ENCODE measurements around the gene BHLHE40. TPM values are rescaled to one million over a fixed set of nuclear protein-coding genes. Genes with fewer than 3 reads are reported as not detected.

BHLHE40 gene
- total RNA-seq, result 100 to 1,000 TPM; 281 to 491 TPM

DNA sequence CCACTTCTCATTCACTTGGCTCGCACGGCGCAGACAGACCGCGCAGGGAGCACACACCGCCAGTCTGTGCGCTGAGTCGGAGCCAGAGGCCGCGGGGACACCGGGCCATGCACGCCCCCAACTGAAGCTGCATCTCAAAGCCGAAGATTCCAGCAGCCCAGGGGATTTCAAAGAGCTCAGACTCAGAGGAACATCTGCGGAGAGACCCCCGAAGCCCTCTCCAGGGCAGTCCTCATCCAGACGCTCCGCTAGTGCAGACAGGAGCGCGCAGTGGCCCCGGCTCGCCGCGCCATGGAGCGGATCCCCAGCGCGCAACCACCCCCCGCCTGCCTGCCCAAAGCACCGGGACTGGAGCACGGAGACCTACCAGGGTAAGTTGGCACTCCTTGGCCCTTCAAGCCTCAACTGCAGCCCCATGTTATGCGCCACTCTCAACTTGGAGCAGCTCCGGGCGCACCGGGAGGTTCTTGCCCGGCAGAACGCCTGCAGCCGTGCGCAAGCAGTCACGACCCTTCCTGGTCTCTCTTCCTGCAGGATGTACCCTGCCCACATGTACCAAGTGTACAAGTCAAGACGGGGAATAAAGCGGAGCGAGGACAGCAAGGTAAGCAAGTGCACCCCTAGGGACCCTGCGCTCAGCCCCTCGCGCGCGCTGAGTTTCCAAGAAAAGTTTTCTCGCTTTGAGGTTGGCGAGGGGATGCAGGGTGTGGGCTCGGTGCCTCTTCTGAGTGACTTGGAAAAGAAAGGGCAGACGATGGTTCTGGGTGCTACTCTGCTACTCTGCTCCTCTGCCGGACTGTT, at the start of gene BHLHE40:
Gene BHLHE40, plus strand, starts transcription at position 10 of the 801 bp plus-strand sequence. Its CDS starts 282 bp downstream, at position 292.
- Mint-ChIP-seq H3K36me3 (peaks cover 55% of the 10 kb centered on the region), H3K27me3 (no peaks in the 10 kb centered on the region), H3K4me3 (peak within 1 kb of the TSS; percentile 93), H3K27ac (peak within 1 kb of the TSS; percentile 99), H3K4me1 (peaks cover 44% of the 10 kb centered on the region), H3K9me3 (ENCODE audit: low read depth) (no peaks in the 10 kb centered on the region)
- peak; percentile 17 for ATAC-seq
- CTCF ChIA-PET, result interaction anchor here (0.9 to 13.2 kb wide), 24 partner anchors 8 to 267 kb away, joined by 3 to 212 read pairs (median 6); no protein-coding TSS in a partner anchor
- DNase-seq, result no peak

DNA sequence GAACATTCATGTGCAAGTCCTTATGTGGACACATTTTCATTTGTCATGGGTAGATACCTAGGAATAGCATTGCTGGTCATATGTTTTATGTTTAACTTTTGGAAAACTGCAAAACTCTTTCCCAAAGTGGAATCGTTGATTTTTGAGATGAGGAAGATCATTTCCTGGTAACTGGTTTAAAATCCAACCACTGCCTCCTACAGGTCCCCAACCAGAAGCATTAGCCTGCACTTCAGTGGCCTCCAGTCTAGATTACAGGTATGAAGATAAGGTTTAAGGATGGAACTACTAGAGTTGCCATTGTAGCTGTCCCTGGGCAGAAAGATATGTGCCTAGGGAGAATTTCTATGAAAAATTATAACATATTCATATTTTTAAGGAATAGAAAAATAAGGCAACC, 48.7 kb upstream of the BHLHE40 start:
- no peak for DNase-seq
- Mint-ChIP-seq H3K4me3 (no peak overlapping the region), H3K4me1 (peaks cover 33% of the 10 kb centered on the region), H3K27me3 (no peaks in the 10 kb centered on the region), H3K9me3 (ENCODE audit: low read depth) (peaks cover 2% of the 10 kb centered on the region), H3K36me3 (peaks cover 18% of the 10 kb centered on the region), H3K27ac (no peak overlapping the region)
- no peak for ATAC-seq
- CTCF ChIA-PET, result no interaction called here

DNA sequence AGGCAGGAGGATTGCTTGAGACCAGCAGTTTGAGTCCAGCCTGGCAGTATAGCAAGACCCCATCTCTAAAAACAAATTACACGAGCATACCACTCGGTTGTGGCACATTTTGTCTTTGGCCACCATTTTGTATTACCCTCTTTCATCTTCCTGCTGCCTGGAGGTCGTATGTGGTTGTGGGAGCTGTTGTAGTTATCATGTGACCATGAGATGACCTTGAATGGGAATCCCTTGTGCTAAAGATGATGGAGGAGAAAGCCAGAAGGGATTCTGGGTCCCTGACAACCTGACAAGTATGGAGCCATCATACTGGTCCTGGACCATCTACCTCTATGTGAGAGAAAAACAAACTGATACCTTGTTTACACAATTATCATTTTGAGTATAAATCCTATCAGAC, 45.2 kb upstream of the BHLHE40 start:
- H3K27me3 Mint-ChIP-seq, result no peaks in the 10 kb centered on the region
- no peak overlapping the region for H3K4me3 Mint-ChIP-seq
- ATAC-seq (no peak), DNase-seq (no peak)
- CTCF ChIA-PET, result no interaction called here
- peaks cover 18% of the 10 kb centered on the region for H3K4me1 Mint-ChIP-seq
- no peak overlapping the region for H3K27ac Mint-ChIP-seq
- no peaks in the 10 kb centered on the region for H3K9me3 Mint-ChIP-seq (ENCODE audit: low read depth)
- peaks cover 14% of the 10 kb centered on the region for H3K36me3 Mint-ChIP-seq

DNA sequence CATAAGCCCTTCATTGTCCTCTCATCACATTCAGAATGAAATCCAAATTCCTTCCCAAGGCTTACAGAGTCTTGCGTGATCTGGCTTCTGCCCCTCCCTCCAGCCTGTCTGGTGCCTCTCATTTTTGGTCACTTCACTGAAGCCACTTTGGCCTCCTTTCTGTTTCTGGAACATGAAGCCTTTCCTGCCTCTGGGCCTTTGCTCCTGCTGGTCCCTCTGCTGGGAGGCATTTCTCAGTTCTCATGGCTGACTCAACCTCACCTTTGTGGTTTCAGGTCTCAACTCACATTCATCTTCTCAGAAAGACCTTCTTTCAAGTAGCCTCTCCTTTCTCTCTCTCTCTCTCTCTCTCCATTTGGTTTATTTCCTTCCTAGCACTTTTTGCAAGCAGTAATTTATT, 43.9 kb upstream of the BHLHE40 start:
- no peaks in the 10 kb centered on the region for H3K9me3 Mint-ChIP-seq (ENCODE audit: low read depth)
- no peaks in the 10 kb centered on the region for H3K27me3 Mint-ChIP-seq
- peaks cover 18% of the 10 kb centered on the region for H3K4me1 Mint-ChIP-seq
- ATAC-seq (peak; percentile 53), DNase-seq (peak; percentile 63)
- no peak overlapping the region for H3K4me3 Mint-ChIP-seq
- peaks cover 15% of the 10 kb centered on the region for H3K36me3 Mint-ChIP-seq
- peak overlapping the region; percentile 9 for H3K27ac Mint-ChIP-seq
- CTCF ChIA-PET, result interaction anchor here (1.3 kb wide), 1 partner anchor 41 kb away, joined by 3 read pairs; no protein-coding TSS in a partner anchor

DNA sequence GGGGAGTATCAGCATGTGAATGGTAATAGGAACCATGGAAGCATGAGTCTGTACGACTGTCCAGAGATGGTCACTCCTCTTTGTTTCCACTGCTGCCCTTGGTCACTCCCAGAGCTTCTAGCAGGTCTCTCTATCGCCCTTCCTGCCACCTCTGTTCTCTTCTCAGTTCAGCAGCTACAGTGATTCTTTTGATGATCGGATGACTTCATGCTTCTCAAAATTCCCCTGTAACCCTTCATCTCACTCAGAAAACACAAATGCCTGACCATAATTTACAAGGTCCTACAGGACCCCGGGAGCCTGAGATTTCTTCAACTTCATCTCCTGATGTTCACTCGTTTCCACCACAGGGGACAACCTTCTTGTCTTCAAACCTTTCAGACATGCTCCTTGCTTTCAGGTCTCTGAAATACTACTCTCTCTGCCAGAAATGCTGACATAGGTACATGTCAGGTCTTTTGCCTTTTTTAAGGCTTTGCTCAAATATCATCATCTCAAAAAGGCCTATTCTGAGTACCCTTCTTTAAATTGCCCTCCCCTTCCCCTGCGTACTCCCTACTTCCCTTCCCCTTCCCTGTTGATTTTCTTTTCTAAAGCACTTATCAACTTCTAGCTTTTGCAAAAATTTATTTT, 42.1 kb upstream of the BHLHE40 start:
- Mint-ChIP-seq H3K9me3 (ENCODE audit: low read depth) (no peaks in the 10 kb centered on the region), H3K4me1 (peaks cover 16% of the 10 kb centered on the region), H3K27me3 (no peaks in the 10 kb centered on the region), H3K27ac (no peak overlapping the region), H3K36me3 (peaks cover 15% of the 10 kb centered on the region), H3K4me3 (no peak overlapping the region)
- ATAC-seq, result no peak
- DNase-seq, result no peak
- CTCF ChIA-PET, result interaction anchor here (1.1 kb wide), 1 partner anchor 10 kb away, joined by 3 read pairs; no protein-coding TSS in a partner anchor

DNA sequence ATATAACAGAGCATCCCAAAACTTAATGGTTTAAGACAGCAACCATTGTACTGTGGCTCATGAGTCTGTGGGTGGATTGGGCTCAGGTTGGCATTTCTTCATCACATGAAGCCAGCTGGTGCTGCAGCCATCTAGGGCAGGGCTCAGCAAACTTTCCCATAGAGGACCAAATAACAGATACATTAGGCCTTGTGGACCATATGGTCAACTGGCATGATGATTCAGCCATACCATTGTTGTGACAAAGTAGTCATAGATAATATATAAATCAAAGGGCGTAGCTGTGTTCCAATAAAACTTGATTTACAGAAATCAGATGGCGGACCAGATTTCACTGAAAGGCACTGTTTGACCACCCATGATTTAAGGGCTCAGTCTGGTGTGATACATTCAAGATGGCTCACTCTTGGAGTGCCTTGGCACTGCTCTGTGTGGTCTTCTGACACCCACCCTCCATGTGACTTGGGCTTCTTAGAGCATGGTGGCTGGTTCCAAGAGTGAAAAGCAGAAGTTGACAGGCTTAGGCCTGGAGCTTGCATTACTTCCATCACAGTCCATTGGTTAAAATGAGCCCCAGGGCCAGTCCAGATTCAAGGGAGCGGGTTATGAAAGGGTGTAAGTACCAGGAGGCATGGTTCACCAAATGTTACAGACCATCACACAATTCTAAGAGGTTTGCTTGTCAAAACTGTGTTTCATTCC, 40.8 kb upstream of the BHLHE40 start:
- Mint-ChIP-seq H3K4me3 (no peak overlapping the region), H3K27me3 (no peaks in the 10 kb centered on the region), H3K9me3 (ENCODE audit: low read depth) (no peaks in the 10 kb centered on the region), H3K27ac (no peak overlapping the region), H3K4me1 (peaks cover 16% of the 10 kb centered on the region), H3K36me3 (peaks cover 15% of the 10 kb centered on the region)
- no peak for ATAC-seq
- CTCF ChIA-PET, result interaction anchor here (0.6 to 1.1 kb wide), 3 partner anchors 8 to 1082 kb away, joined by 3 read pairs; no protein-coding TSS in a partner anchor
- no peak for DNase-seq

DNA sequence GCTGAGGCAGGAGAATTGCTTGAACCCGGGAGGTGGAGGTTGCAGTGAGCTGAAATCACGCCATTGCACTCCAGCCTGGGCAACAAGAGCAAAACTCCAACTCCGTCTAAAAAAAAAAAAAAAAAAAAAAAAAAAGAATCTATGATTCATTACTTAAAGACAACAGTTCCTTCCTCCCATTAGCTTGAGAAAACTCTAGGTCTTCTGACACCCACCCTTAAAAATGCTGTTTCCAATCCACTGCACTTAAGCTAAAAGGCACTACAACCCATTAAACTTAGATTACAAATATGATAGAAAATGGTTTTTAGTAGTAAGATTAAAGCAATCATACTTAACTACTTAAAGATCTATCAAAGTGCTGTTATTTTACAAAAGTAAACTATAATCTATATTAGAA, 40.0 kb upstream of the BHLHE40 start:
- Mint-ChIP-seq H3K27ac (no peak overlapping the region), H3K36me3 (peaks cover 15% of the 10 kb centered on the region), H3K27me3 (no peaks in the 10 kb centered on the region), H3K4me3 (no peak overlapping the region), H3K4me1 (peaks cover 16% of the 10 kb centered on the region), H3K9me3 (ENCODE audit: low read depth) (no peaks in the 10 kb centered on the region)
- DNase-seq (no peak), ATAC-seq (no peak)
- CTCF ChIA-PET, result interaction anchor here (0.6 kb wide), 1 partner anchor 1082 kb away, joined by 3 read pairs; no protein-coding TSS in a partner anchor

DNA sequence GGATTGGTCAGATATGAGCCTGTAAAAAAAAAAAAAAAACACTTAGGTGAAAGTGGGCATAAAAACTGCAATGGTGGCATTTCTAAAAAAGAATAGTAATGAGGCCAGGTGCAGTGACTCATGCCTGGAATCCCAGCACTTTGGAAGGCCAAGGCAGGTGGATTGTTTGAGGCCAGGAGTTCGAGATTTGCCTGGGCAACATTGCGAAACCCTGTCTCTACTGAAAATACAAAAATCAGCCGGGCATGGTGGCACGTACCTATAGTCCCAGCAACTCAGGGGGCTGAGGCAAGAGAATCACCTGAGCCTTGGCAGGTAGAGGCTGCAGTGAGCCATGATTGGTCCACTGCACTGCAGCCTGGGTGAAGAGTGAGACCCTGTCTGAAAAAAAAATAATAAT, 38.3 kb upstream of the BHLHE40 start:
- no peak for DNase-seq
- Mint-ChIP-seq H3K4me1 (peaks cover 7% of the 10 kb centered on the region), H3K27ac (no peak overlapping the region), H3K36me3 (peaks cover 12% of the 10 kb centered on the region), H3K4me3 (no peak overlapping the region), H3K9me3 (ENCODE audit: low read depth) (no peaks in the 10 kb centered on the region), H3K27me3 (no peaks in the 10 kb centered on the region)
- ATAC-seq, result no peak
- CTCF ChIA-PET, result no interaction called here

DNA sequence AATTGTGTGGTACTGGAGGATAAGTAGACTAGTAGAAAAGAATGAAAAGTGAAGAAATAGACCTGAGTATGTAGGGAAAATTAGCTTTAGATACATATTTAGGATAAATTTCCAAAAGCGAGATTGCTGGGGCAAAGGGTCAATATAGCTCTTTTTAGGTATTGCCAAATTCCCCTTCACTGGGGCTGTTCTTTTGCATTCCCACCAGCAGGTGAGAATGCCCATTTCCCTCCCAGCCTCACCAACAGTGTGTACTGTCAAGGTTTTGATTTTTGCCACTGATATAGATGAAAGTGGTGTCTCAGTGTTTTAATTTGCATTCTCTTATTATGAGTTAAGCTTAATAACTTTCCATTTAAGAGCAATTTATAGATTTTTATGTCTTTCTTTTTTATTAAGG, 35.7 kb upstream of the BHLHE40 start:
- CTCF ChIA-PET, result no interaction called here

DNA sequence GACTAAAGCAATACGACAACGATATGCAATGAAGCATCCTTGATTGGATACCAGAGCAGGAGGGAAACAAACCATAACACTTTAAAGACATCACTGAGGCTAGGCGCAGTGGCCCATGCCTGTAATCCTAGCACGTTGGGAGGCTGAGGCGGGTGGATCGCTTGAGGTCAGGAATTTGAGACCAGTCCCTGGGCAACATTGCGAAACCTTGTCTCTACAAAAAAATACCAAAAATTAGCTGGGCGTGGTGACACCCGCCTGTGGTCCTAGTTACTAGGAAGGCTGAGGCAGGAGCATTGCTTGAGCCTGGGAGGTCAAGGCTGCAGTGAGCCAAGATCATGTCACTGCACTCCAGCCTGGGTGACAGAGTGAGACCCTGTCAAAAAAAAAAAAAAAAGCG, 33.9 kb upstream of the BHLHE40 start:
- no peaks in the 10 kb centered on the region for H3K27me3 Mint-ChIP-seq
- no peak for DNase-seq
- CTCF ChIA-PET, result no interaction called here
- no peaks in the 10 kb centered on the region for H3K4me1 Mint-ChIP-seq
- no peak overlapping the region for H3K4me3 Mint-ChIP-seq
- H3K9me3 Mint-ChIP-seq (ENCODE audit: low read depth), result no peaks in the 10 kb centered on the region
- no peak overlapping the region for H3K27ac Mint-ChIP-seq
- ATAC-seq, result no peak
- H3K36me3 Mint-ChIP-seq, result no peaks in the 10 kb centered on the region

More for the DNA sequence above, 35.7 kb upstream of the BHLHE40 start:
- DNase-seq, result no peak
- H3K27me3 Mint-ChIP-seq, result no peaks in the 10 kb centered on the region
- peaks cover 3% of the 10 kb centered on the region for H3K36me3 Mint-ChIP-seq
- no peaks in the 10 kb centered on the region for H3K4me1 Mint-ChIP-seq
- no peak overlapping the region for H3K4me3 Mint-ChIP-seq
- ATAC-seq, result no peak
- H3K9me3 Mint-ChIP-seq (ENCODE audit: low read depth), result no peaks in the 10 kb centered on the region
- H3K27ac Mint-ChIP-seq, result no peak overlapping the region

DNA sequence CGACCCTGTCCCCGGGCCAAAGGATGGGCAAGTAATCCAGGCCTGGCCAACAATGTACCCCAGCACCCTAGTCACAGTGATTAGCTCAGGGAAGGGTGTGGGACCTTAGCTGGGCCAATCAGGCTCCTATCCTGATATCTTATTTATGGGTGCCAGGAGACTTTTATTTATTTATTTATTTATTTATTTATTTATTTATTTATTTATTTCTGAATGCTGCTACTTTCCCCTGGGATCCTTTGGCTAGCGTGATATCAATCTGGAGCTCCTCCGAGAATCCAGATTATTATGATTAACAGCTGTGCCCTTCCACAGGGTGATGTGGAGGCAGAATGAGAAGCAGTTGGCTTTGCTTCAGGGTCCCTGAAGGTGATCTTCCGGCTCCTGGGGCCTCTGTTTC, 32.2 kb upstream of the BHLHE40 start:
- Mint-ChIP-seq H3K27me3 (no peaks in the 10 kb centered on the region), H3K4me3 (no peak overlapping the region), H3K27ac (no peak overlapping the region), H3K36me3 (no peaks in the 10 kb centered on the region), H3K4me1 (no peaks in the 10 kb centered on the region), H3K9me3 (ENCODE audit: low read depth) (no peaks in the 10 kb centered on the region)
- CTCF ChIA-PET, result interaction anchor here (1.0 to 1.6 kb wide), 3 partner anchors 9 to 97 kb away, joined by 3 read pairs; no protein-coding TSS in a partner anchor
- DNase-seq (no peak), ATAC-seq (no peak)

DNA sequence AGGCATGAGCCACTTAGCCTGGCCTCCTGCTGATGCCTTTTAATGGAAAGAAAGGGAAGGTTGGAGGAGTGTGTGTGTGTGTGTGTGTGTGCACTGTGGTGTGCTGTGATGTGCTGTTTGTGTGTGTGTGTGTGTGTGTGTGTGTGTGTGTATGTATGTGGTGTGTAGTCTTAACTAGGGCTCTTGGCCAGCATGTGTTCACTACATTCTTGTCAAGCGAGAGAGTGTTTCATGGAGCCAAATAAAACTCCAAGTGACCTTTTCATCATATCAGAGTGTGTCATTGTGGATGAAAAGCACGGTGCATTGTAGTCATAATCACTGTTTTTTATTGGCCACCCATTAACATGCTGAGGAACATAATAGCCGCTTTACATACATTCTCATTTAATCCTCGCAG, 30.8 kb upstream of the BHLHE40 start:
- Mint-ChIP-seq H3K27me3 (no peaks in the 10 kb centered on the region), H3K9me3 (ENCODE audit: low read depth) (no peaks in the 10 kb centered on the region), H3K27ac (no peak overlapping the region), H3K4me3 (no peak overlapping the region), H3K36me3 (peaks cover under 1% of the 10 kb centered on the region), H3K4me1 (no peaks in the 10 kb centered on the region)
- ATAC-seq (no peak), DNase-seq (no peak)
- CTCF ChIA-PET, result interaction anchor here (1.3 kb wide), 1 partner anchor 28 kb away, joined by 3 read pairs; no protein-coding TSS in a partner anchor

DNA sequence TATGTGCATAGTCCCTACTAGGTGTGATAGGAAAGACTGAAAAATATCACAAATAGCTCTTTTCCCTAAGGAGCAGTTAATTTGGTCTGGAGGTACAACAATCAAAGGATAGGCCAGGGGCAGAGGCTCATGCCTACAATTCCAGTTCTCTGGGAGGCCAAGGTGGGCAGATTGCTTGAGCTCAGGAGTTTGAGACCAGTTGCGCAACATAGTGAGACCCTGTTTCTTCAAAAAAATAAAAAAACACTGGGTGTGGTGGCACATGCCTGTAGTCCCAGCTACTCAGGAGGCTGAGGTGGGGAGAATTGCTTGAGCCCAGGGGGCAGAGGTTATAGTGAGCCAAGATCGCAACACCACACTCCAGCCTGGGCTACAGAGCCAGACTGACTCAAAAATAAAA, 30.2 kb upstream of the BHLHE40 start:
- no peak for ATAC-seq
- no peak overlapping the region for H3K4me3 Mint-ChIP-seq
- H3K4me1 Mint-ChIP-seq, result no peaks in the 10 kb centered on the region
- peaks cover 2% of the 10 kb centered on the region for H3K36me3 Mint-ChIP-seq
- H3K27ac Mint-ChIP-seq, result no peak overlapping the region
- H3K9me3 Mint-ChIP-seq (ENCODE audit: low read depth), result no peaks in the 10 kb centered on the region
- CTCF ChIA-PET, result interaction anchor here (1.3 kb wide), 1 partner anchor 27 kb away, joined by 3 read pairs; no protein-coding TSS in a partner anchor
- DNase-seq, result no peak
- H3K27me3 Mint-ChIP-seq, result no peaks in the 10 kb centered on the region
